ENCODE results near the gene HELZ2.
"Not testable (repeated sequence)": the region's sequence is repeated elsewhere in the genome, so short reads cannot be mapped to it uniquely, and the experiment has no call there.

The HELZ2 gene

GRCh38 chr20:63576311-63576710, 2.3 kb upstream of the HELZ2 start:
- no peak for TF ChIP-seq MAX (IDR thresholded peaks at IDR 0.05; ENCODE audit: low read depth, low read length)
- no peak for TF ChIP-seq POLR2A (IDR thresholded peaks at IDR 0.05; ENCODE audit: extremely low read depth, insufficient read length)
- TF ChIP-seq CTCF (IDR thresholded peaks at IDR 0.05; ENCODE audit: low read depth, low read length): no peak
- TF ChIP-seq MYC (IDR thresholded peaks at IDR 0.05; ENCODE audit: low read depth, low read length): no peak
- no peak for DNase-seq (ENCODE audit: low read depth)
- H3K4me3 ChIP-seq (ENCODE audit: low read depth, low read length): no peak overlapping the region

GRCh38 chr20:63574829-63575743, 1.0 kb upstream of the HELZ2 start:
- peak; percentile 44 for DNase-seq (ENCODE audit: low read depth)
- TF ChIP-seq POLR2A (IDR thresholded peaks at IDR 0.05; ENCODE audit: extremely low read depth, insufficient read length) (no peak), MYC (IDR thresholded peaks at IDR 0.05; ENCODE audit: low read depth, low read length) (no peak), MAX (IDR thresholded peaks at IDR 0.05; ENCODE audit: low read depth, low read length) (no peak), CTCF (IDR thresholded peaks at IDR 0.05; ENCODE audit: low read depth, low read length) (no peak)
- H3K4me3 ChIP-seq (ENCODE audit: low read depth, low read length): no peak overlapping the region

- H3K4me3 ChIP-seq (ENCODE audit: low read depth, low read length): peak overlapping the region; percentile 66
- no peak for TF ChIP-seq MYC (IDR thresholded peaks at IDR 0.05; ENCODE audit: low read depth, low read length)
- no peak for TF ChIP-seq POLR2A (IDR thresholded peaks at IDR 0.05; ENCODE audit: extremely low read depth, insufficient read length)
- DNase-seq (ENCODE audit: low read depth): no peak
Measured at GRCh38 chr20:63573647-63574131, 350 bp downstream of the HELZ2 start.

GRCh38 chr20:63572788-63573646, 1.0 kb downstream of the HELZ2 start:
- no peak for DNase-seq (ENCODE audit: low read depth)
- TF ChIP-seq CTCF (IDR thresholded peaks at IDR 0.05; ENCODE audit: low read depth, low read length) (peak; percentile 6), MAX (IDR thresholded peaks at IDR 0.05; ENCODE audit: low read depth, low read length) (no peak)
- peak overlapping the region; percentile 66 for H3K4me3 ChIP-seq (ENCODE audit: low read depth, low read length)

GRCh38 chr20:63572071-63572787, 1.8 kb downstream of the HELZ2 start:
- no peak for DNase-seq (ENCODE audit: low read depth)
- H3K4me3 ChIP-seq (ENCODE audit: low read depth, low read length): no peak overlapping the region
- TF ChIP-seq MAX (IDR thresholded peaks at IDR 0.05; ENCODE audit: low read depth, low read length): no peak
- no peak for TF ChIP-seq CTCF (IDR thresholded peaks at IDR 0.05; ENCODE audit: low read depth, low read length)
- no peak for TF ChIP-seq MYC (IDR thresholded peaks at IDR 0.05; ENCODE audit: low read depth, low read length)

GRCh38 chr20:63571087-63571478, 3.0 kb downstream of the HELZ2 start:
- DNase-seq (ENCODE audit: low read depth); H3K4me3 ChIP-seq (ENCODE audit: low read depth, low read length): not testable (repeated sequence)

Data from NB4 (cell line).